Liver (tissue), 9 donors: ENCODE measurements around the gene GAS6. TPM values are rescaled to one million over a fixed set of nuclear protein-coding genes. Genes with fewer than 3 reads are reported as not detected.

ENCODE experiments used
- DNase-seq: peaks from one replicate; pipeline ENCODE4 v3.0.0-alpha.2; 2017; ENCODE audit warnings: low spot score
- H3K27ac ChIP-seq, 2 donors: one replicate each; pipeline ENCODE4 v1.7.0; 2013; ENCODE audit warnings: inconsistent platforms in 2 of 2, low read length in 2 of 2, control low read depth in 1 of 2, low read depth in 1 of 2, mild to moderate bottlenecking in 1 of 2
- H3K27me3 ChIP-seq, 4 donors: one replicate each; pipeline versions ENCODE4 v1.6.1 to v1.7.0; 2013; ENCODE audit warnings: low read length in 3 of 4, inconsistent platforms in 1 of 4, mild to moderate bottlenecking in 1 of 4, moderate library complexity in 1 of 4; ENCODE audit not compliant: control insufficient read depth in 4 of 4, insufficient read depth in 4 of 4
- H3K36me3 ChIP-seq, 4 donors: one replicate each; pipeline versions ENCODE4 v1.6.1 to v1.7.0; 2013; ENCODE audit warnings: low read length in 3 of 4, mild to moderate bottlenecking in 3 of 4, low read depth in 1 of 4, moderate library complexity in 1 of 4; ENCODE audit not compliant: control insufficient read depth in 4 of 4, insufficient read depth in 3 of 4
- H3K4me1 ChIP-seq, 4 donors: one replicate each; pipeline versions ENCODE4 v1.6.1 to v1.7.0; 2013; ENCODE audit warnings: low read length in 3 of 4, mild to moderate bottlenecking in 3 of 4, moderate library complexity in 1 of 4; ENCODE audit not compliant: control insufficient read depth in 4 of 4, insufficient read depth in 4 of 4
- H3K4me3 ChIP-seq, 3 donors: one replicate each; pipeline versions ENCODE4 v1.6.1 to v1.7.0; 2013; ENCODE audit warnings: low read length in 3 of 3, control low read depth in 1 of 3, low read depth in 1 of 3, mild to moderate bottlenecking in 1 of 3
- H3K9ac ChIP-seq, 2 donors: one replicate each; pipeline ENCODE4 v1.7.0; 2013; ENCODE audit warnings: low read length in 2 of 2, mild to moderate bottlenecking in 2 of 2, moderate library complexity in 2 of 2, control low read depth in 1 of 2, low read depth in 1 of 2
- H3K9me3 ChIP-seq, 4 donors: one replicate each; pipeline versions ENCODE4 v1.6.1 to v1.7.0; 2013; ENCODE audit warnings: low read length in 3 of 4; ENCODE audit not compliant: control insufficient read depth in 4 of 4
- EGR1 ChIP-seq, 2 donors: IDR thresholded peaks; 2 replicates each; pipeline ENCODE4 v1.6.1; 2016 to 2018; ENCODE audit warnings: antibody characterized with exemption in 2 of 2, low read depth in 2 of 2
- FOXA1 ChIP-seq: IDR thresholded peaks from 2 replicates; pipeline ENCODE4 v1.6.1; 2016; ENCODE audit warnings: antibody characterized with exemption
- HNF4A ChIP-seq, 2 donors: conservative IDR thresholded peaks; 2 replicates each; pipeline ENCODE4 v1.6.1; 2016; ENCODE audit warnings: antibody characterized with exemption in 2 of 2, mild to moderate bottlenecking in 2 of 2
- HNF4G ChIP-seq: IDR thresholded peaks from 2 replicates; pipeline ENCODE4 v1.6.1; 2016; ENCODE audit warnings: antibody characterized with exemption
- JUND ChIP-seq, 2 donors: IDR thresholded peaks; 2 replicates each; pipeline ENCODE4 v1.6.1; 2016; ENCODE audit warnings: antibody characterized with exemption in 2 of 2
- MAX ChIP-seq: IDR thresholded peaks from 2 replicates; pipeline ENCODE4 v1.6.1; 2016; ENCODE audit warnings: antibody characterized with exemption
- NR2F2 ChIP-seq: IDR thresholded peaks from 2 replicates; pipeline ENCODE4 v1.6.1; 2016; ENCODE audit warnings: antibody characterized with exemption
- REST ChIP-seq: IDR thresholded peaks from 2 replicates; pipeline ENCODE4 v1.6.1; 2016; ENCODE audit warnings: antibody characterized with exemption, mild to moderate bottlenecking
- SP1 ChIP-seq: IDR thresholded peaks from 2 replicates; pipeline ENCODE4 v1.6.1; 2018; ENCODE audit warnings: antibody characterized with exemption, mild to moderate bottlenecking
- YY1 ChIP-seq: IDR thresholded peaks from 2 replicates; pipeline ENCODE4 v1.6.1; 2016; ENCODE audit warnings: antibody characterized with exemption, mild to moderate bottlenecking
- WGBS: extraction: QIAGEN DNeasy Blood & Tissue Kit; methylation state at CpG from one replicate; pipeline ENCODE4 v1.1.7; 2013; 5-methylcytosine and 5-hydroxymethylcytosine counted together
- polyA plus RNA-seq, 2 donors: library from polyadenylated mRNA; stranded (reverse) in 1 of 2; unstranded in 1 of 2; fragments of 200-250 nt in 1 of 2; fragments of >200 nt in 1 of 2; fragmentation: Nextera tagmentation in 1 of 2; extraction: Ambion mirVana in 1 of 2; gene quantifications; one replicate each; pipeline versions ENCODE4 v1.2.1 to v1.2.3, GENCODE V29; 2013 to 2015
- total RNA-seq, 2 donors: library from RNA; depleted of rRNA; stranded (reverse); fragments of >200 nt; gene quantifications; one replicate each; pipeline ENCODE4 v1.2.3, GENCODE V29; 2014
- TF ChIP-seq, protein P1 (sequence below): IDR thresholded peaks from 2 replicates; pipeline ENCODE4 v1.6.1; 2016; ENCODE audit warnings: antibody characterized with exemption
- donor health status: healthy.
- donor health status: healthy.
- donor health status: healthy.
- donor health status: healthy.
- donor health status: healthy.

GAS6 gene
- total and polyA plus RNA-seq, 4 donors, result 2.5 to 30.2 (median 9.1) TPM

GRCh38 chr13:113881614-113882266 lies 17.9 kb upstream of the GAS6 start:
- no peaks in the 10 kb centered on the region for H3K4me1 ChIP-seq
- H3K36me3 ChIP-seq, result no peaks in the 10 kb centered on the region
- H3K4me3 ChIP-seq, result no peak overlapping the region
- H3K27ac ChIP-seq, result peak overlapping the region in 1 of 2 donors; percentile 9
- no peak for TF ChIP-seq JUND (IDR thresholded peaks at IDR 0.05)
- TF ChIP-seq FOXA1, result no peak
- no peak for TF ChIP-seq YY1
- TF ChIP-seq, protein P1, sequence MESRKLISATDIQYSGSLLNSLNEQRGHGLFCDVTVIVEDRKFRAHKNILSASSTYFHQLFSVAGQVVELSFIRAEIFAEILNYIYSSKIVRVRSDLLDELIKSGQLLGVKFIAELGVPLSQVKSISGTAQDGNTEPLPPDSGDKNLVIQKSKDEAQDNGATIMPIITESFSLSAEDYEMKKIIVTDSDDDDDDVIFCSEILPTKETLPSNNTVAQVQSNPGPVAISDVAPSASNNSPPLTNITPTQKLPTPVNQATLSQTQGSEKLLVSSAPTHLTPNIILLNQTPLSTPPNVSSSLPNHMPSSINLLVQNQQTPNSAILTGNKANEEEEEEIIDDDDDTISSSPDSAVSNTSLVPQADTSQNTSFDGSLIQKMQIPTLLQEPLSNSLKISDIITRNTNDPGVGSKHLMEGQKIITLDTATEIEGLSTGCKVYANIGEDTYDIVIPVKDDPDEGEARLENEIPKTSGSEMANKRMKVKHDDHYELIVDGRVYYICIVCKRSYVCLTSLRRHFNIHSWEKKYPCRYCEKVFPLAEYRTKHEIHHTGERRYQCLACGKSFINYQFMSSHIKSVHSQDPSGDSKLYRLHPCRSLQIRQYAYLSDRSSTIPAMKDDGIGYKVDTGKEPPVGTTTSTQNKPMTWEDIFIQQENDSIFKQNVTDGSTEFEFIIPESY, result no peak
- DNase-seq, result no peak
- no peaks in the 10 kb centered on the region for H3K27me3 ChIP-seq
- H3K9ac ChIP-seq, result no peak overlapping the region
- WGBS, result 71% methylated on average over 10 of the region's 10 CpGs
- no peaks in the 10 kb centered on the region for H3K9me3 ChIP-seq

GRCh38 chr13:113880651-113881611 lies 17.1 kb upstream of the GAS6 start:
- no peaks in the 10 kb centered on the region for H3K36me3 ChIP-seq
- no peak overlapping the region for H3K4me3 ChIP-seq
- H3K4me1 ChIP-seq, result no peaks in the 10 kb centered on the region
- no peaks in the 10 kb centered on the region for H3K9me3 ChIP-seq
- 81% methylated on average over 17 of the region's 17 CpGs for WGBS
- TF ChIP-seq SP1 (no peak), HNF4A (conservative IDR thresholded peaks at IDR 0.05) (no peak), FOXA1 (no peak), EGR1 (IDR thresholded peaks at IDR 0.05; ENCODE audit: low read depth in 2 of 2) (no peak), NR2F2 (peak; percentile 57), HNF4G (no peak), MAX (no peak), REST (no peak), YY1 (no peak)
- no peak overlapping the region for H3K9ac ChIP-seq
- no peak for DNase-seq
- no peaks in the 10 kb centered on the region for H3K27me3 ChIP-seq
- H3K27ac ChIP-seq, result no peak overlapping the region
